CD4-positive, CD25-positive, alpha-beta regulatory T cell (primary cell): Measurements from ENCODE around the gene C2orf76. TPM values are rescaled to one million over a fixed set of nuclear protein-coding genes. Genes with fewer than 3 reads are reported as not detected.
"Not testable (repeated sequence)": the region's sequence is repeated elsewhere in the genome, so short reads cannot be mapped to it uniquely, and the experiment has no call there.

Experiments
- ATAC-seq, 2 donors: fragments of 150-1000 bp; cut with Tn5 transposase; one replicate each; pipeline ENCODE4 v1.10.0; 2021; ENCODE audit warnings: low read depth in 2 of 2, moderate number of reproducible peaks in 2 of 2, moderate library complexity in 1 of 2
- DNase-seq, 3 donors: peaks; one replicate each; pipeline versions ENCODE4 v3.0.0 to v3.0.0-alpha.2; 2012 to 2022; ENCODE audit warnings: mixed read lengths in 1 of 3
- H3K27ac ChIP-seq: one replicate; pipeline ENCODE4 v1.7.0; 2013; ENCODE audit warnings: mild to moderate bottlenecking, low read length; ENCODE audit not compliant: insufficient read depth, poor library complexity, severe bottlenecking
- H3K27me3 ChIP-seq: one replicate; pipeline ENCODE4 v1.7.0; 2013; ENCODE audit warnings: low read length; ENCODE audit not compliant: control insufficient read depth, insufficient read depth
- H3K36me3 ChIP-seq: one replicate; pipeline ENCODE4 v1.7.0; 2013; ENCODE audit warnings: mild to moderate bottlenecking, low read length, moderate library complexity; ENCODE audit not compliant: control insufficient read depth, insufficient read depth
- H3K4me1 ChIP-seq: 2 replicates; pipeline ENCODE4 v1.7.0; 2013; ENCODE audit warnings: mild to moderate bottlenecking, low read length; ENCODE audit not compliant: insufficient read depth, control insufficient read depth, poor library complexity, severe bottlenecking
- H3K4me3 ChIP-seq: one replicate; pipeline ENCODE4 v1.7.0; 2013; ENCODE audit warnings: low read depth, mild to moderate bottlenecking, low read length, moderate library complexity
- H3K9me3 ChIP-seq, 2 experiments: 1 replicate in 1 of 2; 2 replicates in 1 of 2; pipeline ENCODE4 v1.7.0; 2013; ENCODE audit warnings: low read length in 2 of 2, mild to moderate bottlenecking in 1 of 2, moderate library complexity in 1 of 2; ENCODE audit not compliant: control insufficient read depth in 2 of 2
- H3K27ac Mint-ChIP-seq, 3 donors: one replicate each; pipeline ENCODE4 v1.8.0; 2020 to 2022; ENCODE audit warnings: mild to moderate bottlenecking in 3 of 3, mixed read lengths in 3 of 3, moderate library complexity in 2 of 3
- H3K27me3 Mint-ChIP-seq: one replicate; pipeline ENCODE4 v1.8.0; 2022; ENCODE audit warnings: mild to moderate bottlenecking, mixed read lengths
- H3K36me3 Mint-ChIP-seq: one replicate; pipeline ENCODE4 v1.8.0; 2020; ENCODE audit warnings: mixed read lengths
- H3K4me1 Mint-ChIP-seq, 4 donors: one replicate each; pipeline ENCODE4 v1.8.0; 2020 to 2022; ENCODE audit warnings: mixed read lengths in 4 of 4, mild to moderate bottlenecking in 1 of 4
- H3K4me3 Mint-ChIP-seq, 4 donors: one replicate each; pipeline ENCODE4 v1.8.0; 2020 to 2022; ENCODE audit warnings: mild to moderate bottlenecking in 4 of 4, mixed read lengths in 4 of 4, moderate library complexity in 3 of 4
- H3K9me3 Mint-ChIP-seq, 7 donors: one replicate each; pipeline ENCODE4 v1.8.0; 2020 to 2022; ENCODE audit warnings: mixed read lengths in 7 of 7, mild to moderate bottlenecking in 3 of 7, moderate library complexity in 2 of 7
- polyA plus RNA-seq, 4 donors: library from polyadenylated mRNA; unstranded; fragments of 300-500 nt; fragmentation: Illumina TruSeq; gene quantifications; one replicate each; pipeline ENCODE4 v1.2.3, GENCODE V29; 2021
- total RNA-seq: library from RNA; stranded (reverse); gene quantifications from one replicate; pipeline ENCODE4 v1.2.3, GENCODE V29; 2022

C2orf76 gene
- total and polyA plus RNA-seq, 5 donors from 2014 or later: 7.3 to 24.6 (median 22.0) TPM

DNA sequence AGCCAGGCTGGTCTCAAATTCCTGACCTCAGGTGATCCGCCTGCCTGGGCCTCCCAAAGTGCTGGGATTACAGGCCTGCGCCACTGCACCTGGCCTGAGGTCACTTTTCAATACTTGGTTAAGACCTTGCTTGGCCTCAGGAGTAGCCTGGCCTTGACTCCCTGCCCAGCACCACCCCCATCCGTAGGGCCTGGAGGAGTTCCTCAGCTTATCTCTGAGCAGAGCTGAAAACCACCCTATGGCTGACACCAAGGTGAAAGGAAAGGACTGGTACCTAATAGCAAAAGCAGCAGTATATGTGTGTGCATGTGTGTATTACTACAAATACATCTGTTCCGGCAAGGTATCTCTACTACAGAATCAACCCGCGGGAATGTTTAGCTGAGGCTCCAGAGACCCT is 87.0 kb downstream of the C2orf76 start:
- H3K27me3 ChIP-seq: no peaks in the 10 kb centered on the region
- no peaks in the 10 kb centered on the region for H3K36me3 ChIP-seq
- Mint-ChIP-seq H3K27me3 (no peaks in the 10 kb centered on the region), H3K4me1 (no peaks in the 10 kb centered on the region), H3K9me3 (no peaks in the 10 kb centered on the region), H3K4me3 (no peak overlapping the region), H3K27ac (no peak overlapping the region), H3K36me3 (no peaks in the 10 kb centered on the region)
- no peak overlapping the region for H3K27ac ChIP-seq
- no peaks in the 10 kb centered on the region for H3K9me3 ChIP-seq
- no peak for DNase-seq
- no peaks in the 10 kb centered on the region for H3K4me1 ChIP-seq
- no peak overlapping the region for H3K4me3 ChIP-seq
- ATAC-seq: no peak

DNA sequence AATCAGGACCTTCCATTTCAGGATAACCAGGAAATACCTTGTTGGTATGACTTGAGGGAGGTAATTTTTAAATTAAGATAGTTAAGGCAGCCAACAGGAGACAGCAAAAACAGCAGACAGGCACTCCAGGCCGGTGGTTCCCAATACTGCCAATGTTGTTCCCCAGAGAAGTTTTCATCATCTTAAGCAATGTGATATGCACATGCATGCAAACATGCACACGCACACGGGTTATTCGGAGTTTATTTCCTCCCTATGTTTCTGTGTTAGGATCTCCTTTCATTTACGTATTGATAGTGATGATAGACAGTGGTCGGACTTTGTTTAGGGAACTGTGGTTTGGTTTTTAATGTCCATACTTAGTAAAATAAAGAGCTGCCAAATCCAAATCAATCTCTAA is 87.7 kb downstream of the C2orf76 start:
- Mint-ChIP-seq H3K36me3 (no peaks in the 10 kb centered on the region), H3K4me3 (no peak overlapping the region), H3K27me3 (no peaks in the 10 kb centered on the region), H3K27ac (no peak overlapping the region), H3K4me1 (no peaks in the 10 kb centered on the region), H3K9me3 (no peaks in the 10 kb centered on the region)
- no peak overlapping the region for H3K27ac ChIP-seq
- DNase-seq (no peak), ATAC-seq (no peak)
- H3K4me3 ChIP-seq: no peak overlapping the region
- no peaks in the 10 kb centered on the region for H3K36me3 ChIP-seq
- H3K27me3 ChIP-seq: no peaks in the 10 kb centered on the region
- no peaks in the 10 kb centered on the region for H3K9me3 ChIP-seq
- no peaks in the 10 kb centered on the region for H3K4me1 ChIP-seq

DNA sequence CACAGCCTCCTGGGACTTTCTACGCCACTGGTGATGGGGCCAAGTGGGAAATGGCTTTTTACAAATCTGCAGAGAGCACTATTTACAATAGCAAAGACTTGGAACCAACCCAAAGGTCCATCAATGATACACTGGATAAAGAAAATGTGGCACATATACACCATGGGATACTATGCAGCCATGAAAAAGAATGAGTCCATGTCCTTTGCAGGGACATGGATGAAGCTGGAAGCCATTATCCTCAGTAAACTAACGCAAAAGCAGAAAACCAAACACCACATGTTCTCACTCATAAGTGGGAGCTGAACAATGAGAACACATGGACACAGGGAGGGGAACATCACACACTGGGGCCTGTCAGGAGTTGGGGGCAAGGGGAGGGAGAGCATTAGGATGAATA is 88.2 kb downstream of the C2orf76 start:
- not testable (repeated sequence) for ATAC-seq, H3K4me3 Mint-ChIP-seq

DNA sequence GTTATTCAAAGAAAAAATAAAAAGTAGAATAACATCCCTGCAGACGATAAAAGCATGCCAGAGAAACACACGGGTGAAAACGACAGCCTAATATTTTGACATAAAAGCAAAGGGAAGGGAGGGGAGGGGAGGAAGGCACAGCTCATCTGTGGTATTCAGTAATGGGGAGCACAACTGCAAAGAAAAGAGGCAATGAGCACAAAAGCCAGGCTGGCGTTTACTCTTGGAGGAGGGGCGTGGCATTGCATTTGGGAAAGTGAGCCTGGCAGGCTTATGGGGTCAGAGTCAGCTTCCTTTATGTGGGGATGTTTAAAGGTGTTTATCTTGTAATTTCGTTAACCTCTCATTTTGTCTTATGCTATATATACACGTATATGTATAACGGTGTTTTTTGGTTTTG is 89.8 kb downstream of the C2orf76 start:
- H3K36me3 Mint-ChIP-seq: no peaks in the 10 kb centered on the region
- no peak overlapping the region for H3K4me3 ChIP-seq
- peaks cover 0 to 3% (median 0%) of the 10 kb centered on the region in 7 donors for H3K9me3 Mint-ChIP-seq
- no peaks in the 10 kb centered on the region for H3K4me1 Mint-ChIP-seq
- no peak overlapping the region for H3K27ac Mint-ChIP-seq
- no peaks in the 10 kb centered on the region for H3K27me3 Mint-ChIP-seq
- no peak for DNase-seq
- H3K27me3 ChIP-seq: no peaks in the 10 kb centered on the region
- ATAC-seq: no peak
- H3K27ac ChIP-seq: no peak overlapping the region
- no peaks in the 10 kb centered on the region for H3K9me3 ChIP-seq
- H3K36me3 ChIP-seq: no peaks in the 10 kb centered on the region
- H3K4me3 Mint-ChIP-seq: no peak overlapping the region
- no peaks in the 10 kb centered on the region for H3K4me1 ChIP-seq

More for the DNA sequence above, 88.2 kb downstream of the C2orf76 start:
- H3K9me3 ChIP-seq, H3K27me3 ChIP-seq, H3K4me1 ChIP-seq, H3K27ac Mint-ChIP-seq, H3K4me1 Mint-ChIP-seq, H3K4me3 ChIP-seq, DNase-seq, H3K36me3 ChIP-seq, H3K27me3 Mint-ChIP-seq, H3K27ac ChIP-seq, H3K36me3 Mint-ChIP-seq, H3K9me3 Mint-ChIP-seq: not testable (repeated sequence)

DNA sequence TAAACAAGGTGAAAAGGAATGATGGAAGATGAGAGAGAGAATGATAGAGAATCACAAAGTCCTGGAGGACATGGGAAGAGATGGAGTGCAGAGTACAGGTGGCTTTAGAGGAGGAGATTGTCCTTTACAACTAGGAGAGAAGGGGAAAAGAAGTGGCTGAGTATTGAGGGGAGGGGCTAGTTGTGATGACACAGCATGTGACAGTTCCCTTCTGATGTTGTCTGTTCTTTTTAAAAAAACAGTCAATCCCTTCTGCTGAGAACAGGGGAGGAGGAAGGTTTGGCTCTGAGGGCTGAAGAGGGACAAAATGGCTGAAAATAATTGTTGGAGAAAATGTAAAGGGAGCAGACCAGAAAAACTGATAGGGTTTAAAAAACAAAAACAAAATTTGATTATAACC is 99.0 kb downstream of the C2orf76 start:
- H3K27me3 Mint-ChIP-seq: peaks cover 20% of the 10 kb centered on the region
- no peaks in the 10 kb centered on the region for H3K36me3 ChIP-seq
- ATAC-seq: no peak
- no peaks in the 10 kb centered on the region for H3K4me1 ChIP-seq
- H3K27ac Mint-ChIP-seq: no peak overlapping the region
- H3K4me1 Mint-ChIP-seq: no peaks in the 10 kb centered on the region
- DNase-seq: no peak
- no peaks in the 10 kb centered on the region for H3K9me3 ChIP-seq
- no peaks in the 10 kb centered on the region for H3K36me3 Mint-ChIP-seq
- H3K9me3 Mint-ChIP-seq: peaks cover 0 to 4% (median 0%) of the 10 kb centered on the region in 7 donors
- H3K4me3 ChIP-seq: no peak overlapping the region
- no peak overlapping the region for H3K4me3 Mint-ChIP-seq
- H3K27ac ChIP-seq: no peak overlapping the region
- H3K27me3 ChIP-seq: peaks cover 3% of the 10 kb centered on the region

DNA sequence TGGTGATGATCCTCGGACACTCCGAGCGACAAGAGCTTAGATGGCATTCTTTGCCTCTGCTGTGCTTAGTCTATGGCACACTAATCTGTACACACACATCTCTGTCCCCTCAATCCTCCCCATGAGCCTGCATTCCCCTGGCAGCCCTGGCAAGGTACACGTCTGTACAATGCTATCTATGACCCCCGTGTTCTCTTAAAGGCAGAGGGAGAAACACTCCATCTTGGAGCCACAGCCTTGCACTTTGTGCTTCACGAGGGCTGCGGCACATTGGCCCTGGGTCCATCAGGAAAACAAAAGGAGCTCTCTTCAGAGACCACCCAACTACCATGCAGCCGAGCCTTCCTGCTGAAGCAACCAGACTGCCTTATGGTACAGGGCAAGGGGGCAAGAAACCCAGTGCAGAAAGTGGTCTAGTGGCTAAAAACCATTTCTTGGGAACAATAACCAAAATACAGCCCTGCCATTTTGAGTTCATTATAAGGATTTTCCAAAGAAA is 100.5 kb downstream of the C2orf76 start:
- DNase-seq (no peak), ATAC-seq (no peak)
- Mint-ChIP-seq H3K4me1 (no peaks in the 10 kb centered on the region), H3K27me3 (peaks cover 20% of the 10 kb centered on the region), H3K27ac (no peak overlapping the region), H3K4me3 (no peak overlapping the region), H3K9me3 (peaks cover 0 to 1% (median 0%) of the 10 kb centered on the region in 7 donors), H3K36me3 (no peaks in the 10 kb centered on the region)
- no peaks in the 10 kb centered on the region for H3K36me3 ChIP-seq
- H3K4me3 ChIP-seq: no peak overlapping the region
- no peak overlapping the region for H3K27ac ChIP-seq
- H3K27me3 ChIP-seq: peaks cover 3% of the 10 kb centered on the region
- no peaks in the 10 kb centered on the region for H3K4me1 ChIP-seq
- no peaks in the 10 kb centered on the region for H3K9me3 ChIP-seq

DNA sequence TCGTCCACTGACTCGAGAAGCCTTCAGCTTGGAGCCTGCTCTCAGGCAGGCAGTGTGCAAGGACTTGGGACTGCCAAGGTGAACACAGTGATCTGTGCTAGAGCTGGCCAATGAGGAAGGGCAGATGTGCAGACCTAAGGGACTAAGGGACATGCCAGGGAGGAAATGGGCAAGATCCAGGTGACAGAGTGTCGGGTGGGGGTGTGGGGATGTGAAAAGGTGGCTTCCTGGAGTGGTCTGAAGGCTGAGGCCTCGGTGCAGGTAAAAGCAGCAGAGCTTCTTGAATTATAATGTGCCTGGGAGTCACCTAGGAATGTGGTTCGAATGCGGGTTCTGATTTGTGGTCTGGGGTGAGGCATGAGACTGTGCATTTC is 101.0 kb downstream of the C2orf76 start:
- Histone ChIP-seq H3K27ac (no peak overlapping the region), H3K36me3 (no peaks in the 10 kb centered on the region), H3K4me3 (no peak overlapping the region), H3K9me3 (no peaks in the 10 kb centered on the region), H3K4me1 (no peaks in the 10 kb centered on the region), H3K27me3 (peaks cover 3% of the 10 kb centered on the region)
- ATAC-seq (no peak), DNase-seq (no peak)
- Mint-ChIP-seq H3K4me1 (no peaks in the 10 kb centered on the region), H3K9me3 (peaks cover 0 to 1% (median 0%) of the 10 kb centered on the region in 7 donors), H3K27ac (no peak overlapping the region), H3K36me3 (no peaks in the 10 kb centered on the region), H3K4me3 (no peak overlapping the region), H3K27me3 (peaks cover 20% of the 10 kb centered on the region)

DNA sequence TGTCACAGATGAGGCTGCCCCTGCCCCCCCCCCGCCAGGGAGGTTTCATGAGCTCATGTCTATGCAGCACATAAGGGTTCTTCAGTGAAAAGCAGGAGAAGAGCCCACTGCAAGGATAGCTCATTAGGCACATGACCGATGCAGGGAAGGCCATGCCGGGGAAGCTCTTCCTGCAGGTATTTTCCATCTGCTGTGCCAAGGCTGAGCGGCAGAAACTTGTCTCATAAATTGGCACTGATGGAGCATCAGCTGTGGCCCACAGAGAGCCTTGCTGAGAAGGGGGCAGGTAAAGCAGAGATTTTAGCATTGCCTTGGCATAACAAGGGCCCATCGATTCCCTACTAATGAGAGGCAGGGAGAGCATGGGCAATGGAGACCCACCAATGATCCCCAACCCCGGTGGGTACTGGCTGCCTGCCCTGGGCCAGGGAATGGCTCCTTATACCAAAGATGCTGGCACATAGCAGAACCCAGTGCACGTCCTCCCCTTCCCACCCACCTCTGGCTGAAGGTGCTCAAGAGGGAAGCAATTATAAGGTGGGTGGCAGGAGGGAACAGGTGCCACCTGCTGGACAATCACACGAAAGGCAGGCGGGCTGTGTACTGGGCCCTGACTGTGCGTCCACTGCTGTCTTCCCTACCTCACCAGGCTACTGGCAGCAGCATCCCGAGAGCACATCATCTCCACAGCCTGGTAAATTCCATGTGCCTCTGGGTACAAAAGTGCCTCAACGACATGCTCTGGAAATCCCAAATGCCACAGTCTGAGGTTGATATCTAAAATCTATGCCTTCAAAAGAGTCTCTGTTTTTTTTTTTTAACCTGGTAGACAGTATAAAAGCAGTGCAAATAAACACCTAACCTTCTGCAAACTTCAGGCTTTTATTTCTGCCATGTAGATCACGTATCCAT is 101.6 kb downstream of the C2orf76 start:
- Mint-ChIP-seq H3K27me3 (peaks cover 20% of the 10 kb centered on the region), H3K9me3 (peaks cover 0 to 1% (median 0%) of the 10 kb centered on the region in 7 donors), H3K36me3 (no peaks in the 10 kb centered on the region), H3K4me3 (no peak overlapping the region), H3K27ac (no peak overlapping the region), H3K4me1 (no peaks in the 10 kb centered on the region)
- peaks cover 3% of the 10 kb centered on the region for H3K27me3 ChIP-seq
- ATAC-seq (no peak), DNase-seq (peak in 2 of 3 donors; percentile 6 to 23)
- H3K9me3 ChIP-seq: no peaks in the 10 kb centered on the region
- H3K4me1 ChIP-seq: no peaks in the 10 kb centered on the region
- H3K4me3 ChIP-seq: no peak overlapping the region
- no peak overlapping the region for H3K27ac ChIP-seq
- no peaks in the 10 kb centered on the region for H3K36me3 ChIP-seq
